GM12874 (cell line): ENCODE results near the gene TBCEL.

Source experiments
- CTCF ChIP-seq: IDR thresholded peaks from 2 replicates; pipeline ENCODE4 v1.5.1; 2011; ENCODE audit warnings: low read depth, mild to moderate bottlenecking, control low read depth, low read length, moderate library complexity; ENCODE audit not compliant: insufficient read depth

TBCEL gene

GRCh38 chr11:121041072-121041471 lies 17.2 kb downstream of the TBCEL start:
- no peak for TF ChIP-seq CTCF

GRCh38 chr11:121042296-121042695 lies 18.4 kb downstream of the TBCEL start:
- TF ChIP-seq CTCF, result no peak

- no peak for TF ChIP-seq CTCF
Measured at GRCh38 chr11:121047926-121048325, 24.0 kb downstream of the TBCEL start.

- TF ChIP-seq CTCF, result no peak
Measured at GRCh38 chr11:121048464-121049233, 24.7 kb downstream of the TBCEL start.

GRCh38 chr11:121053244-121053643 lies 29.3 kb downstream of the TBCEL start:
- no peak for TF ChIP-seq CTCF

GRCh38 chr11:121054266-121054665 lies 30.4 kb downstream of the TBCEL start:
- no peak for TF ChIP-seq CTCF

GRCh38 chr11:121055076-121055475 lies 31.2 kb downstream of the TBCEL start:
- no peak for TF ChIP-seq CTCF

GRCh38 chr11:121057922-121058321 lies 34.0 kb downstream of the TBCEL start:
- TF ChIP-seq CTCF, result no peak
